GM21447 (cell line): ENCODE data around the gene DACT3.

Experiments used
- ATAC-seq: cut with Tn5 transposase; IDR thresholded peaks from one replicate; pipeline ENCODE4 v1.9.1; 2021; ENCODE audit not compliant: unreplicated experiment

DACT3 gene

GRCh38 chr19:46614114-46614722, 46.8 kb downstream of the DACT3 start:
- no peak for ATAC-seq

- ATAC-seq: no peak
Observed at GRCh38 chr19:46613525-46613924, 47.5 kb downstream of the DACT3 start.

GRCh38 chr19:46611776-46612175, 49.2 kb downstream of the DACT3 start:
- no peak for ATAC-seq

- no peak for ATAC-seq
Observed at GRCh38 chr19:46610851-46611770, 49.9 kb downstream of the DACT3 start.

GRCh38 chr19:46610413-46610775, 50.6 kb downstream of the DACT3 start:
- ATAC-seq: no peak

GRCh38 chr19:46609511-46610412, 51.2 kb downstream of the DACT3 start:
- no peak for ATAC-seq

- no peak for ATAC-seq
Observed at GRCh38 chr19:46608581-46609345, 52.2 kb downstream of the DACT3 start.

GRCh38 chr19:46608178-46608577, 52.8 kb downstream of the DACT3 start:
- no peak for ATAC-seq

- ATAC-seq: no peak
Observed at GRCh38 chr19:46607448-46607841, 53.5 kb downstream of the DACT3 start.

GRCh38 chr19:46606681-46607447, 54.1 kb downstream of the DACT3 start:
- no peak for ATAC-seq

- ATAC-seq: no peak
Observed at GRCh38 chr19:46606019-46606418, 55.0 kb downstream of the DACT3 start.

- ATAC-seq: no peak
Observed at GRCh38 chr19:46605356-46605821, 55.6 kb downstream of the DACT3 start.

- ATAC-seq: no peak
Observed at GRCh38 chr19:46604781-46605355, 56.1 kb downstream of the DACT3 start.

- no peak for ATAC-seq
Observed at GRCh38 chr19:46603752-46604231, 57.2 kb downstream of the DACT3 start.

- no peak for ATAC-seq
Observed at GRCh38 chr19:46603195-46603637, 57.8 kb downstream of the DACT3 start.

GRCh38 chr19:46602392-46603194, 58.4 kb downstream of the DACT3 start:
- ATAC-seq: no peak

- no peak for ATAC-seq
Observed at GRCh38 chr19:46601318-46602224, 59.4 kb downstream of the DACT3 start, which contains the start of gene CALM3. TSS of gene CALM3 (plus strand) at chr19:46601330. CDS start at chr19:46601435, 105 bp downstream.
